ENCODE data around the gene TOR2A.

The TOR2A gene

DNA sequence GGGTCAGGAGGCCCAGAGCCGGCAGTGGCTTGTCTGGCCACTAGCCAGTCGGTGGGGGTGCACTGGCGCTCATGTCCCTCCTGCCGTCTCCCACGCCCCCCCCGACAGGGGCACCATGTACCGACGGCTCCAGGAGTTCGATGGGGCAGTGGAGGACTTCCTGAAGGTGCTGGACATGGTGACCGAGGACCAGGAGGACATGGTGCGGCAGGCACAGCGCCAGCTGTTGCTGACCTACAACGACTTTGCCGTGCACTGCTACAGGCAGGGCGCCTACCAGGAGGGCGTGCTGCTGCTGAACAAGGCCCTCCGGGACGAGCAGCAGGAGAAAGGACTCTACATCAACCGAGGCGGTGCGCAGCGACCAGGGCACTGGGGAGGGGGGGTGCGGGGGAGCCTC, 11.1 kb downstream of the TOR2A start:
- no peak overlapping the region for H3K4me3 ChIP-seq (ENCODE audit: low read length)
- DNase-seq (ENCODE audit: low read depth, low spot score) = no peak

DNA sequence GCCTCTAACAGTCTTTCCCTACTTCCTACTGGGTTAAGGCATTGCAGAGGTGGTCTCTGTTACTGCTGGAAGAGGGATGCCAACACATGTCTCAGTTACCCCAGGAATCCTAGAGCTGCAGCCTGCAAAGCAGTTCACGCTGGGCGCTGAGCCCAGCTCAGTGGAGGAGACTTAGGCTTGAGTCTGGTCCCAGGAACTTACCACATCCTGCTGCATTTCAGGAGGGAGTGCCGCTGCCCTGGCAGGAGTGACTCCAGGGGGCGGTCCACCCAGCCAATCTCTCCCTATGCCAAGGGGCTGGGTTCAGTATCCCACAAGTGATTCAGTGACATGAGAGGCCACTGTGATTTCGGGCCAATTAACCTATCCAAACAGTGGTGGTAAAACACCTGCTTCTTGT, 11.7 kb downstream of the TOR2A start:
- H3K4me3 ChIP-seq (ENCODE audit: low read length) = no peak overlapping the region
- DNase-seq (ENCODE audit: low read depth, low spot score) = no peak

DNA sequence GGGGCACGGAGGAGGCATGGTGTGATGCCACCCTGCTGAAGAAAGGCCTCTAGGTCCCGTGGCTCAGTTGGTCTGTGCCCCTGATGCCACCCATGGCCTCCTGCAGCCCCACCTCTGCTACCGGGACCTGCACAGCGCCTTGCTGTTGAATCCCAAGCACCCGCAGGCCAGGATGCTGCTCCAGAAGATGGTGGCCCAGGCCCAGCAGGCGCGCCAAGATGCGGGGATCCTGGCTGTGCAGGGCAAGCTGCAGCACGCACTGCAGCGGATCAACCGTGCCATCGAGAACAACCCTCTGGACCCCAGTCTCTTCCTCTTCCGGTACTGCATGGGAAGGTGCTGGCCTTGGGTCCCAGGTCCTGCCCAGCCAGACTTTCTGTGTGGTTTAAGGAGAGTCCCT, 12.1 kb downstream of the TOR2A start:
- H3K4me3 ChIP-seq (ENCODE audit: low read length) = no peak overlapping the region
- no peak for DNase-seq (ENCODE audit: low read depth, low spot score)

- no peak overlapping the region for H3K4me3 ChIP-seq (ENCODE audit: low read length)
- no peak for DNase-seq (ENCODE audit: low read depth, low spot score)
These were observed 12.9 kb downstream of the TOR2A start for GRCh38 chr9:127722055-127722745.

- DNase-seq (ENCODE audit: low read depth, low spot score) = no peak
- H3K4me3 ChIP-seq (ENCODE audit: low read length) = no peak overlapping the region
These were observed 13.7 kb downstream of the TOR2A start for GRCh38 chr9:127721391-127721821.

GRCh38 chr9:127720865-127721227, 14.2 kb downstream of the TOR2A start:
- no peak overlapping the region for H3K4me3 ChIP-seq (ENCODE audit: low read length)
- no peak for DNase-seq (ENCODE audit: low read depth, low spot score)

- peak; percentile 77 for DNase-seq (ENCODE audit: low read depth, low spot score)
- peak overlapping the region; percentile 54 for H3K4me3 ChIP-seq (ENCODE audit: low read length)
These were observed 14.8 kb downstream of the TOR2A start for GRCh38 chr9:127720031-127720864.

DNA sequence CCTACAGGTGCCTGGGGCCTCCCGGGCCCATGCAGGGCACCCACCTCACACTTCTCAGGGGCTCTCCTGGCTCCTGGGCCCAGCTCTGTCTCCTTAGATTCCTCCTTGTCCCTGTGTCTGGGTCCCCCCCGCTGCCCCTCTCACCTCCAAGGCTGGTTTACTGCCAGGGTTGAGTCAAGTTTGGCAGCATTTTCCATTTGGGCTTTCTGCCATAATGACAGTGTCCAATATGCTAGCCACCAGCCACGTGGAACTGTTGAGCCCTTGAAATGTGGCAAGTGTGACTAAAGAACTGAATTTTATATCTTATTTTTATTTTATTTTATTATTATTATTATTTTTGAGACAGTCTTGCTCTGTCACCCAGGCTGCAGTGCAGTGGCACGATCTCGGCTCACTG, 17.3 kb downstream of the TOR2A start:
- no peak for DNase-seq (ENCODE audit: low read depth, low spot score)
- H3K4me3 ChIP-seq (ENCODE audit: low read length) = no peak overlapping the region

DNA sequence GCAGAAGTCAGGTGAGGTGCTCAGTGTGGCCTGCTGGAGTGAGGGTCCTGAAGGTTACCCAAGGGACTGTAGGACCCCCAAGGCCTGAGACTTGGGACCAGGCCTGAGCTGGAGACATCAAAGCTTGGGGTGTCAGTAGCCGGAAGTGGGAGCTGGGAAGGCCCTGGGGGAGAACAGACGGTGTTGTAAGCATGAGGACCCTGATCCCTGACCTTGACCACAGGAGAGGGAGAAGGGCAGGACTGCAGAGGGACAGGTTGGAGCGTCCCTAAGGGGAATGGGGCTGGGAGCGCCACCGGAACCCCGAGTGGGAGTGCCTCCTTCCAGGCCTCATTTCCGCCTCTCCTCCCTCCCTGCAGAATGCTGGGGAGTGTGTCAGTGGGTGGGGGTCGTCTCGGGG, 18.7 kb downstream of the TOR2A start:
- no peak for DNase-seq (ENCODE audit: low read depth, low spot score)
- no peak overlapping the region for H3K4me3 ChIP-seq (ENCODE audit: low read length)

GRCh38 chr9:127715470-127716337, 19.4 kb downstream of the TOR2A start, which contains the start of the genes PTRH1 and TTC16:
Gene PTRH1 (minus strand): TSS chr9:127715663. CDS start chr9:127715639, 24 bp downstream.
Gene TTC16 (plus strand): TSS chr9:127716079. CDS start chr9:127716146, 67 bp downstream.
- H3K4me3 ChIP-seq (ENCODE audit: low read length) = peak within 1 kb of the TSS; percentile 82

GRCh38 chr9:127714951-127715469, 20.1 kb downstream of the TOR2A start:
- H3K4me3 ChIP-seq (ENCODE audit: low read length) = peak overlapping the region; percentile 82
- no peak for DNase-seq (ENCODE audit: low read depth, low spot score)

More at GRCh38 chr9:127715470-127716337, 19.4 kb downstream of the TOR2A start, which contains the start of the genes PTRH1 and TTC16:
- peak; percentile 86 for DNase-seq (ENCODE audit: low read depth, low spot score)

GRCh38 chr9:127714020-127714750, 20.9 kb downstream of the TOR2A start:
- no peak for DNase-seq (ENCODE audit: low read depth, low spot score)
- H3K4me3 ChIP-seq (ENCODE audit: low read length) = peak overlapping the region; percentile 82

DNA sequence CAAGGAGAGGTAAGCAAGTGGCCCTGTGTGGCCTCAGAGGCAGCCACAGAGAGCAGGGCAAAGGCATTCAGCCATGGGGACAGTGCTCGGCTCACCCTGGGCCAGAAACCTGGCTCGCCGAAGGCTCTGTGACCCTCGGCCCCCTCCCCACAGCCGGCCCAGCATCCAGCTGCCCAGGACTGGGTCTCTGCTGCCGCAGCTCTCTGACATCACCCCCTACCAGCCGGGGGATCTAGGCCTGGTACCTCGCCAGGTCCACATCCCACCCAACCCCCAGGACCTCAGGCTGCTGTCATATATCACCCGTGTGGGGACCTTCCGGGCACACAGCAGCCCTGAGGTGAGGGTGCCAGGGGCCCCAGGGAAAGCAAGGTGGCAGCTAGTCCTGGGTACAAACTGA, 22.2 kb downstream of the TOR2A start:
- no peak for DNase-seq (ENCODE audit: low read depth, low spot score)
- no peak overlapping the region for H3K4me3 ChIP-seq (ENCODE audit: low read length)

DNA sequence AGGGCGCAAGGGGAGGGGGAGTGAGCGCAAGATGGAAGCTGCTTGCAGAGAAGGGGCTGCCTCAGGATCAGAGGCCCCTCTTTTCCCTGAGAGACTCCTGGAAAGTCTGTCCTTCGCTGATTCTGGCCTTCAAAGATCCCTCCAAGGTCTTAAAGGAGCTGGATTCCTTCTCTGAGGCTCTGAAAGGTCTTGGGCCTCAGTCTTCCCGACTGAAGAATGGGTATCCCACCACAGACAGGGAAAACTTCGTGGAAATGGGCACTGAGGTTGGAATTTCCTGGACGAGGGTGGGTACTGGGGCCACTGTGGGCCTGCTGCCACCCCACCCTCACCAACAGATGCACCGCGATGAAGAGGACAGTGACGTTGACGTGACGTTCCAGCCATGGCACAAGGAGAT, 22.7 kb downstream of the TOR2A start:
- no peak overlapping the region for H3K4me3 ChIP-seq (ENCODE audit: low read length)
- no peak for DNase-seq (ENCODE audit: low read depth, low spot score)

GRCh38 chr9:127711831-127712274, 23.2 kb downstream of the TOR2A start:
- no peak overlapping the region for H3K4me3 ChIP-seq (ENCODE audit: low read length)
- DNase-seq (ENCODE audit: low read depth, low spot score) = no peak

- DNase-seq (ENCODE audit: low read depth, low spot score) = peak; percentile 75
- no peak overlapping the region for H3K4me3 ChIP-seq (ENCODE audit: low read length)
These were observed 23.8 kb downstream of the TOR2A start for GRCh38 chr9:127711226-127711701.

- H3K4me3 ChIP-seq (ENCODE audit: low read length) = no peak overlapping the region
- DNase-seq (ENCODE audit: low read depth, low spot score) = no peak
These were observed 24.8 kb downstream of the TOR2A start for GRCh38 chr9:127710204-127710783.

Measured in Jurkat, Clone E6-1 (cell line).